ENCODE data around the gene ELMOD3. TPM values are rescaled to one million over a fixed set of nuclear protein-coding genes. Genes with fewer than 3 reads are reported as not detected.

ELMOD3 gene
- total and polyA plus RNA-seq, 9 of the 15 experiments (the other 6 are each of a cell fraction or from before 2014, with no cell fraction given), result 2.7 to 18.7 (median 11.6) TPM

DNA sequence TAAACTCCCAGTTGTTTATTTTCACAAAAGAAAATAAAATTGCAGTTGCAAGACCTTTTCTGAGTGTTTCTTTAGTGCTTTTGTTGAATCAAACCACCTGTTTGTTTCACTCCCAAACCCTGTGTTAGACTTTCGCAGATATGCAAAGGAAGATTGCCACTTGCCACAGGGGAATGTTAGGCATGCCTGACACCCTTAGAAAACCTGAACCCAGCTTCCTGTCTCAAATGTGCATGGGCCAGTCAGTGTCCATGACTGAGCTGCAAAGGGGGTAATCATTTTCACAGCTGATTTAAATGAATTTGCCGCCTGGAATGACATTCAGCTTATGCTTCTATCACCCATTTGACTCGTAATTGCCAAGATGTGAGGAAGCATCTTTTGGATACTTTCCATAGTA is 44.2 kb upstream of the ELMOD3 start:
- peaks cover 9 to 19% of the 10 kb centered on the region in 2 experiments; a peak in 4 of 5 replicates for H3K4me1 ChIP-seq (replicated peaks in 1 of 2; ENCODE audit: control insufficient read depth in 2 of 2, insufficient read depth in 2 of 2, low read length in 2 of 2)
- H3K27ac ChIP-seq (ENCODE audit: extremely low read depth, low read depth, low read length), result no peak overlapping the region
- intact Hi-C loops (cut with micrococcal nuclease), result no loop called here

More for the DNA sequence above, 44.2 kb upstream of the ELMOD3 start:
- ChIA-PET POLR2A (interaction anchor here (0.6 to 1.0 kb wide), 2 partner anchors 10 to 1465 kb away, joined by 3 to 4 read pairs; no protein-coding TSS in a partner anchor), CTCF (ENCODE audit: low intra/inter-chr PET ratio) (no interaction called here)
- H3K36me3 ChIP-seq (ENCODE audit: control insufficient read depth, insufficient read depth, low read length), result peaks cover 7% of the 10 kb centered on the region; the same call in 2 of the 3 replicates
- H3K4me3 ChIP-seq, result no peak overlapping the region
- no peaks in the 10 kb centered on the region for H3K79me2 ChIP-seq (ENCODE audit: control insufficient read depth, insufficient read depth, low read length)
- H3K9me1 ChIP-seq (ENCODE audit: control insufficient read depth, insufficient read depth, low read length), result no peaks in the 10 kb centered on the region
- DNase-seq (ENCODE audit: extremely low read depth in 1 of 4, low spot score in 3 of 4) (no peak), ATAC-seq (no peak), FAIRE-seq (no peak)
- H3K9me3 ChIP-seq (replicated peaks; ENCODE audit: control insufficient read depth, insufficient read depth, low read depth, low read length), result no peaks in the 10 kb centered on the region
- H3K4me2 ChIP-seq (ENCODE audit: insufficient read depth, low read length), result no peak overlapping the region
- no TSS peak for BruUV-seq (replicated peaks)
- no peak overlapping the region for H3K9ac ChIP-seq (ENCODE audit: insufficient read depth in 1 of 2, low read depth in 2 of 2, low read length in 2 of 2)
- in situ Hi-C loops (cut with MboI), result no loop called here
- no peak for TF ChIP-seq ZNF324 (CRISPR knock-in tag; IDR thresholded peaks at IDR 0.05)
- TF ChIP-seq MNT (conservative IDR thresholded peaks at IDR 0.05), result no peak
- TF ChIP-seq, protein P1, sequence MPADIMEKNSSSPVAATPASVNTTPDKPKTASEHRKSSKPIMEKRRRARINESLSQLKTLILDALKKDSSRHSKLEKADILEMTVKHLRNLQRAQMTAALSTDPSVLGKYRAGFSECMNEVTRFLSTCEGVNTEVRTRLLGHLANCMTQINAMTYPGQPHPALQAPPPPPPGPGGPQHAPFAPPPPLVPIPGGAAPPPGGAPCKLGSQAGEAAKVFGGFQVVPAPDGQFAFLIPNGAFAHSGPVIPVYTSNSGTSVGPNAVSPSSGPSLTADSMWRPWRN (IDR thresholded peaks at IDR 0.05; ENCODE audit: low read depth), result no peak
- no peak for TF ChIP-seq ZNF696 (CRISPR knock-in tag; conservative IDR thresholded peaks at IDR 0.05)
- TF ChIP-seq ETV1 (tag; conservative IDR thresholded peaks at IDR 0.05; ENCODE audit: low read depth), result no peak
- TF ChIP-seq MYC (IDR thresholded peaks at IDR 0.05; ENCODE audit: low read depth, low read length), result no peak
- no peak for TF ChIP-seq MYC (CRISPR knock-in tag; IDR thresholded peaks at IDR 0.05; ENCODE audit: borderline replicate concordance, low read depth)
- TF ChIP-seq MTA1 (IDR thresholded peaks at IDR 0.05; ENCODE audit: borderline replicate concordance), result no peak
- no peak for TF ChIP-seq ZNF124 (CRISPR knock-in tag; IDR thresholded peaks at IDR 0.05)
- no peaks in the 10 kb centered on the region; the same call in none of the 2 replicates for H4K20me1 ChIP-seq (replicated peaks; ENCODE audit: control insufficient read depth, insufficient read depth, low read length)
- H2AFZ ChIP-seq (ENCODE audit: low read depth, low read length), result no peak overlapping the region
- 51% methylated on average over 3 of the region's 3 CpGs for WGBS (ENCODE audit: insufficient coverage, low coverage, missing lambda C conversion rate)
- H3K27me3 ChIP-seq (ENCODE audit: control insufficient read depth in 2 of 2, insufficient read depth in 2 of 2, low read length in 2 of 2), result peaks cover 0 to 9% of the 10 kb centered on the region in 2 experiments; a peak in 3 of 5 replicates

All from K562 (cell line).